Thoracic aorta (tissue), 2 donors: Measurements from ENCODE around the gene GCNT1. TPM values are rescaled to one million over a fixed set of nuclear protein-coding genes. Genes with fewer than 3 reads are reported as not detected.

Experiments used
- ATAC-seq: fragments of 150-250 bp; one replicate; pipeline ENCODE4 v1.8.0; 2017; ENCODE audit warnings: low read depth; ENCODE audit not compliant: insufficient number of reproducible peaks, low FRiP score
- DNase-seq: peaks from one replicate; pipeline ENCODE4 v3.0.0-alpha.2; 2020; ENCODE audit warnings: low spot score
- H3K27ac ChIP-seq, 2 donors: fragments of 200-600 bp; sonication (generic); 1 replicate in 1 of 2; 2 replicates in 1 of 2; pipeline ENCODE4 v1.5.1; 2016; ENCODE audit warnings: mild to moderate bottlenecking in 2 of 2, moderate library complexity in 2 of 2
- H3K27me3 ChIP-seq: fragments of 200-600 bp; sonication (generic); replicated peaks from 2 replicates; pipeline ENCODE4 v1.6.0; 2016; ENCODE audit warnings: mild to moderate bottlenecking; ENCODE audit not compliant: insufficient read depth
- H3K36me3 ChIP-seq: fragments of 200-600 bp; sonication (generic); one replicate; pipeline ENCODE4 v1.5.1; 2016
- H3K4me1 ChIP-seq, 2 donors: fragments of 200-600 bp; sonication (generic); 1 replicate in 1 of 2; 2 replicates in 1 of 2; pipeline versions ENCODE4 v1.5.1 to v1.6.0; 2016; ENCODE audit warnings: low read depth in 2 of 2, mild to moderate bottlenecking in 1 of 2; ENCODE audit not compliant: control insufficient read depth in 1 of 2
- H3K4me3 ChIP-seq: fragments of 200-600 bp; sonication (generic); 2 replicates; pipeline ENCODE4 v1.5.1; 2016; ENCODE audit warnings: mild to moderate bottlenecking
- H3K9me3 ChIP-seq: fragments of 200-600 bp; sonication (generic); 2 replicates; pipeline ENCODE4 v1.5.1; 2016
- total RNA-seq, 2 donors: library from RNA; depleted of rRNA; stranded (reverse); fragments of >200 nt; gene quantifications; one replicate each; pipeline versions ENCODE4 v1.1.0 to v1.2.3, GENCODE V29; 2016
- TF ChIP-seq, protein P1 (sequence below): fragments of 200-600 bp; sonication (generic); IDR thresholded peaks from one replicate; pipeline ENCODE4 v1.5.1; 2019; ENCODE audit warnings: antibody characterized with exemption

Gene GCNT1
- 10 to 100 TPM; 17.1 to 24.1 TPM for total RNA-seq

DNA sequence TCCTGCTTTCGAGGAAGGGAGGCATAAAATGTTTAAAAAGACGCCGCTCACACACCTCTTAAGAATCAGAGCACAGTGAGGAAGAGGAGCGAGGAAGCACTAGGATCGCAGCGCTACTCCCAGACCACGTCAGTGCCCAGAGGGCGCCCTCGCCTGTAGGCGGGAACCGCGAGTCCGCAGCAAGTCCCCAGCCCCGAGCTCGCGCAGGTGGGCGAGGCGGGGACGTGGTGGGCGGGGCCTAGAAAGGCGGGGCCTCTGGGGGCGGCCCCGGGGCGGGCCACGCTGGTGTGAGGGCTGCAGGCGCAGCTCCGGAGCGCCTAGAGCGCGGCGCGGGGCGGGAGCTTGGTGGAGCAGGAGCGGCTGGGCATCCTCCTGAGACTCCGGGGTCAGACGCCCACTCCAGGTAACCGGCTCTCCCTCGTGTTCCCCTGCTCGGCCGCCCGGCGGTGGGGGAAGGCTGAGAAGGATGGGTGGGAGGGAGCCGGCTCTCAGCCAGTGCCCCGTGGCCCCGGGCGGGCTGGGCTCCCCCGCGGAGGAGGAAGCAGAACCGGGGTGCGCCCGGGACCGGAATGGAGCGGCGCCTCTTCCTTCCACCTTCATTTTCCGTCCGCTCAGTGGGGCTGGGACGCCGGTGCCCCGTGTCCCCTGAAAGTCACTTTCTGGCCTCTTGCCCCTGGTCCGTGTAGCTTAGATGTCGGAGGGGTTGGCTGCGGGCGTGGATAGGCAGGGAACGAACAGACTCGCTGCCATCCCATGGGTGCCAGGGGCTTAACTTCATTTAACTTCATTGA, at the start of gene GCNT1:
TSS of gene GCNT1 (plus strand) at position 280 of the 791 bp plus-strand sequence. CDS start 43,200 bp downstream, outside the sequence.
- TF ChIP-seq, protein P1, sequence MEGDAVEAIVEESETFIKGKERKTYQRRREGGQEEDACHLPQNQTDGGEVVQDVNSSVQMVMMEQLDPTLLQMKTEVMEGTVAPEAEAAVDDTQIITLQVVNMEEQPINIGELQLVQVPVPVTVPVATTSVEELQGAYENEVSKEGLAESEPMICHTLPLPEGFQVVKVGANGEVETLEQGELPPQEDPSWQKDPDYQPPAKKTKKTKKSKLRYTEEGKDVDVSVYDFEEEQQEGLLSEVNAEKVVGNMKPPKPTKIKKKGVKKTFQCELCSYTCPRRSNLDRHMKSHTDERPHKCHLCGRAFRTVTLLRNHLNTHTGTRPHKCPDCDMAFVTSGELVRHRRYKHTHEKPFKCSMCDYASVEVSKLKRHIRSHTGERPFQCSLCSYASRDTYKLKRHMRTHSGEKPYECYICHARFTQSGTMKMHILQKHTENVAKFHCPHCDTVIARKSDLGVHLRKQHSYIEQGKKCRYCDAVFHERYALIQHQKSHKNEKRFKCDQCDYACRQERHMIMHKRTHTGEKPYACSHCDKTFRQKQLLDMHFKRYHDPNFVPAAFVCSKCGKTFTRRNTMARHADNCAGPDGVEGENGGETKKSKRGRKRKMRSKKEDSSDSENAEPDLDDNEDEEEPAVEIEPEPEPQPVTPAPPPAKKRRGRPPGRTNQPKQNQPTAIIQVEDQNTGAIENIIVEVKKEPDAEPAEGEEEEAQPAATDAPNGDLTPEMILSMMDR = peak; percentile 7
- ATAC-seq = peak; percentile 74

DNA sequence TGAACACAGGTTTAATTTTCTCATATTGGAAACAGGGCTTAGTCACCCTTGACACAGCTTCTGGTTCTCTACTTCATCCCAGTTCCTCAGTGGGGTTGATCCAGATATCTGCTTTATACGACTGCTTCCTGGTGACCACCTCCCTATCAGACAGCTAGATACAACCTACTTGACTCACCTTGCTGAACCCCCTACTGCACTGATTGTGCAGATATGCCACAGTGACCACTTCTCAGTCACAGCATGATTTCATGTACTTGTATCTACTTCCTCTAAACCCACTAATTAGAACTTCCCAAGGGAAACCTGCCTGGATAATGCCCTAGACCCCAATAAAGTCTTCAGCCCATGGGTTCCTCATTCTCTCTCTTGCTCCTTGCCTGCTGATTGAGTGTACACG, 46.3 kb upstream of the GCNT1 start:
- Histone ChIP-seq H3K4me3 (no peak overlapping the region), H3K27me3 (no peaks in the 10 kb centered on the region), H3K4me1 (no peaks in the 10 kb centered on the region), H3K9me3 (peaks cover 6% of the 10 kb centered on the region), H3K36me3 (no peaks in the 10 kb centered on the region), H3K27ac (no peak overlapping the region)
- ATAC-seq = no peak
- TF ChIP-seq, protein P1 = no peak
- DNase-seq = no peak

More for the DNA sequence above, at the start of gene GCNT1:
- Histone ChIP-seq H3K27ac (peak within 1 kb of the TSS in 1 of 2 donors; percentile 52), H3K27me3 (no peaks in the 10 kb centered on the region), H3K4me3 (peak within 1 kb of the TSS; percentile 94), H3K36me3 (no peaks in the 10 kb centered on the region), H3K4me1 (peaks cover 5 to 16% of the 10 kb centered on the region in 2 donors), H3K9me3 (no peaks in the 10 kb centered on the region)
- no peak for DNase-seq

DNA sequence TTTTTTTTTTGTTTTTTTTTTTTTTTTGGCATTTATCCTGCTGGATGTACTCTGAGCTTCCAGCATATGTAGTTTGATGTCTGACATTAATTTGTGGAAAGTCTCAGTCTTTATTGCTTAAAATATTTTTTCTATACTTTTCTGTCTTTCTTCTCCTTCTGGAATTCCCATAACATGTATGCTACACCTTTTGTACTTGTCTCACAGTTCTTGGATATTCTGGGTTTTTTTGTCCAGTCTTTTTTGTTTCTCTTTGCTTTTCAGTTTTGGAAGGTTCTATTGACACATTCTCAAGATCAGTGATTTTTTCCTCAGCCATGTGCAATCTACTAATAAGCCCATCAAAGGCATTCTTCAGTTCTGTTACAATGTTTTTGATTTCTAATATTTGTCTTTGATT, 45.3 kb upstream of the GCNT1 start:
- Histone ChIP-seq H3K27ac (no peak overlapping the region), H3K36me3 (no peaks in the 10 kb centered on the region), H3K4me3 (no peak overlapping the region), H3K27me3 (no peaks in the 10 kb centered on the region), H3K4me1 (no peaks in the 10 kb centered on the region), H3K9me3 (peaks cover 6% of the 10 kb centered on the region)
- TF ChIP-seq, protein P1 = no peak
- ATAC-seq (no peak), DNase-seq (no peak)

DNA sequence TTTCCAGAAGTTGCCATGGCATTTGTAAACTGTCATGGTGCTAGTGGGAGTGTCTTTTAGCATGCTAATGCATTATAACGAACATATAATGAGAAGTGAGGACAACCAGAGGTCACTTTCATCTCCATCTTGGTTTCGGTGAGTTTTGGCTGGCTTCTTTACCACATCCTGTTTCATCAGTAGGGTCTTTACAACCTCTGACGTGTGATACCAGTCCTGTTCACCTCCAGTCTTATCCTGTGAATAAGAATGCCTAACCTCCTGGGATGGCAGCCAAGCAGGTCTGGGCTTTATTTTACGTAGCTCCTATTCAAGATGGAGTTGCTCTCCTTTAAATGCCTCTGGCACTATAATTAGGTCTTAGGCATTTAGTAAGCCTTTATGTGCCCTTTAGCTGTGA, 44.3 kb upstream of the GCNT1 start:
- Histone ChIP-seq H3K27me3 (no peaks in the 10 kb centered on the region), H3K4me3 (no peak overlapping the region), H3K36me3 (no peaks in the 10 kb centered on the region), H3K27ac (no peak overlapping the region), H3K9me3 (peaks cover 6% of the 10 kb centered on the region), H3K4me1 (no peaks in the 10 kb centered on the region)
- ATAC-seq (no peak), DNase-seq (no peak)
- TF ChIP-seq, protein P1 = no peak

DNA sequence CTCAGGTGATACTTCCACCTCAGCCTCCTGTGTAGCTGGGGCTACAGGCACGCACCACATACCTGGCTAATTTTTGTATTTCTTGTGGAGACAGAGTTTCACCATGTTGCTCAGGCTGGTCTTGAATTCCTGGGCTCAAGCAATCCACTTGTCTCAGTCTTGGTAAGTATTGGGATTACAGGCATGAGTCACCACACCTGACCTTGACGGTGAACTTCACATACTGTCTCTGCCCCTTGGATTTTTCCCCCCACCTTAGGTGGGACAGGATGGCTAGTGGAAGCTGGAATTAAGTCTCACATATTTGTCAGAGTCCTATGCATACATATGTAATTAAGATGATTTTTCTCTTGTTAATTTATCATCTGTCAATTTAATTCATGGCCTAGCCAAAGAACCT, 43.8 kb upstream of the GCNT1 start:
- no peaks in the 10 kb centered on the region for H3K4me1 ChIP-seq
- H3K36me3 ChIP-seq = no peaks in the 10 kb centered on the region
- no peak overlapping the region for H3K4me3 ChIP-seq
- ATAC-seq (no peak), DNase-seq (no peak)
- TF ChIP-seq, protein P1 = no peak
- no peaks in the 10 kb centered on the region for H3K27me3 ChIP-seq
- peaks cover 6% of the 10 kb centered on the region for H3K9me3 ChIP-seq
- no peak overlapping the region for H3K27ac ChIP-seq
